NCI-H2171 treated with DMSO at 0.1 percent for 48 hours (cell line): ENCODE data around the gene C15orf61.

Source experiments
- DNase-seq: peaks from one replicate; lab custom pipeline; 2025; lab: John Stamatoyannopoulos, UW

C15orf61 gene

DNA sequence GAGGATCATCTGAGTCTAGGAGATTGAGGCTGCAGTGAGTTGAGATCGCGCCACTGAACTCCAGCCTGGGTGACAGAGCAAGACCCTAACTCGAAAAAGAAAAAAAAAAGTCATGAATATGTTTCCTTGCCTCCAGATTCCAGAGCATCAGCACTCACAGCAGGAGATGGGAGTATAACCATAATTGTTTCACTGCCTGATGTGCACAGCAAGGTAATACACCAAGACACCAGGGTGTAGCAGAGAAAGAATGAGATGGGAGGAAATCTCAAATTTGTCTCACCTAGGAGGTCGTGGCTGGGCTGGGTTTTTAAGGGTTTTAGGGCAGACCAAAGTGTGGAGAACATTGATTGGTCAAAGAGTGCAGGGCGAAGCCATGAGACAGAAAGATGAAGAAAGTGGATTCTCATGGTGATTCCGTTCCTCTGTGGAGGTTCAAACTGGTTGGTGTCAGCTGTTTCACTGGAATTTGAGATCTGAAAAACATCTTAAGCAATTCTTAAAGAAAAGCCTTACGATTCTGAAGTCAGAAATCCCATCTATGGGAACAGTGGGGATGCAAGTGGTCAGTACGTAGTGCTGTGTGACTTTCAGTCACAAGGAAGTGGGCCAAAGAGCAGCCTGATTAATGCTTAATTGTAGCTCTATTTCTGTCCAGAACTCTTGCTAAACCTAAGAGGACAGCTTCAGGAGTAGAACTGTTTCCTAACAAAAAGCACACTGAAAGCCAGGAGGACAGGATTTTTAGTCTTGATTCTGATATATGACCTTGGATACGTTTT, 7.8 kb upstream of the C15orf61 start:
- DNase-seq: no peak

GRCh38 chr15:67515090-67515489, 5.8 kb upstream of the C15orf61 start:
- DNase-seq: no peak

DNA sequence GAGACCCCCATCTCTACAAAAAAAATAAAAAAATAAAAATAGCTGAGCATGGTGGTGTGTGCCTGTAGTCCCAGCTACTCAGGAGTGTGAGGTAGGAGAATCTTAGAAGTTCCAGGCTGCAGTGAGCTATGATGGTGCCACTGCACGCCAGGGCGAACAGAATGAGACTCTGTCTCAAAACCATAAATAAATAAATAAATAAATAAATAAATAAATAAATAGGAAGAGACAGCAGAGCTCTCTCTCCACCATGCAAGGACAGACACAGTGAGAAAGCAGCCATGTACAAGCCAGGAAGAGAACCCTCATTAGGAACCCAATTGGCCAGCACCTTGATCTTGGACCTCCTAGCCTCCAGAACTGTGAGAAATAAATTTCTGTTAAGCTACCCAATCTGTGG, 5.4 kb upstream of the C15orf61 start:
- no peak for DNase-seq

DNA sequence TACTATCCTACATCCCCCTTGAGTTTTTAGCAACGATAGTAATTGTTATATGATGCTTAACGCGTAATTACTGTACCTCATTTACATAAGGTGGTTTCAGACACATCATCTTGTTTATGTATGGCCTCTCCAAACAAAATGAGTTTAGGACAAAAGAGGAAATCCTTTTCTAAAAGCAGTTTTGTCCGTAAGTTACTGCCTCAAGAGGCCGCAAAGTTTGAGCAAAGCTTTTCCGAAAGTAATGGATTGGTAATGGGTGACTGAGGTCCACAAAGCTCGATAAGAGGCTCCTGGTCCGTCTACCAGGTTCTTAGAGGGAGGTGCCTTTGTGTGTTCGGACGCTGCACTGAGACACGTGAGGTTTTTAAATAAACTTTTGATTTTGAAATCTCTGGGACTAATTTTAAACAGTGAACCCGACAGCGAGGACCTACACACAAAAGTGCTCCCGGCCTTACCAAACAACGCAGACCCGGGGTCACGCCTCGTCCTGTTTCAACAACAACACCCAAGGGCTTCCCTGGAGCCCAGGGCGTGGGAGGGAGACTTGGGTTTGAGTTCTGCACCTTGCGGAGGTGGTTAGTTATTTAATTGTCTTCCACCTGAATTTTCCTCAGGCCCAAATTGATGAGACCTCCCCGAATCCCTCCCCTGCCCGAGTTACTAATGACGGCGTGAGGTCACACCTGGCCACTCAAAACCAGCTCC, 456 bp upstream of the C15orf61 start:
- no peak for DNase-seq

DNA sequence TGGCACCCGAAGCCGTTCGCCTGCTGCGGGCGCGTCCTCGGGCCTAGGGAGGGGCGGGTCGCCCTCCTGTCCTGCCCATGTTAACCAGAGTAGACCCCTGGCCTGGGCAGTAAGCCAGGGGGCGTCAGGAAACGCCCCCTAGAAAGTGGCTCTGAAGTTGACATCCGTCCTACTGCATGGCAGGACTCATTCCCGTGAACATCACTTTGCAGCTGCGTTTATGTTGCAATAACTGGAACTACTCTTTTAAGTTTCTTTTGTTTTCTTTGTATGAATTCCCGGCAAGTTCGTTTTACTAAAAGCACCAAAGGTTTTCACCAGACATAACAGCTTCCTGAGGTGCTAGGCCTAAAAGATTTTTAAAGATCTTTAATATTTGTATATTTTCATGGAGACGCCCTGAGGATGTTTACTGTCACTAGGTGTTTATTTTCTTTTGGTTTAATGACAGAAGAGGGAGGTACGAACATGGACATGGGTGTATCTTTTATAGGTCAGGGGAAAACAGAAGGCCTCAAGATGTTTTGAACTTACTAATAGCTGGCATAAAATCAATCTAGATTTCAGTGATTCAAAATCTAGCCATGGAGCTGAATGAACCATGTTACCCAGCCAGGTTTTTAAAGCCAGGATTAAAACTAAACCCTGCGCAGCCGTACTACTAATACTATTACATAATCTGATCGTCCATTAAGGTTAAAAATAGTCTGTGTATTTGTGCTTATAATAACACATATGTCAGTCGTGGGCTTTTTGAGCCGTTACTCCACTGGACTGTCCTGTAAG, 1.0 kb downstream of the C15orf61 start:
- peak; percentile 64 for DNase-seq

DNA sequence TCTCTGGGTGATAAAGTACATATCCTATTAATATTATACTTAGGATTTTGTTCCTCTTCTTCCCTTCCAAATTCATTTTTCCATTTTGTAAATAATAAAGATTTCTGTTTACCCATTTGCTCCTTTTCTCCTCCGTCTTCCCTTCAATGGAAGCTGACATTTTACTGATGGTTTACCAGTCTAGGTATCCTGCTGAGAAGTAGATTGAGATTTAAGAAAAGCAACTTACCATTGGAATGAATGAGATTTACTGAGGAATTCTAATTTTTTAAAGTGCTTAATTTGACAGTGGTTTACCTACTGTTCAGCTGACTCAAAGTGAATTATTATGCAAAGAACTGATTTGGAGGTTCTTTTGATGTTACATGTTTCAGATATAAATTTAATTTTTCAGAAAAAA, 2.4 kb downstream of the C15orf61 start:
- DNase-seq: no peak

- DNase-seq: no peak
These were observed 3.3 kb downstream of the C15orf61 start for GRCh38 chr15:67524235-67524634.

DNA sequence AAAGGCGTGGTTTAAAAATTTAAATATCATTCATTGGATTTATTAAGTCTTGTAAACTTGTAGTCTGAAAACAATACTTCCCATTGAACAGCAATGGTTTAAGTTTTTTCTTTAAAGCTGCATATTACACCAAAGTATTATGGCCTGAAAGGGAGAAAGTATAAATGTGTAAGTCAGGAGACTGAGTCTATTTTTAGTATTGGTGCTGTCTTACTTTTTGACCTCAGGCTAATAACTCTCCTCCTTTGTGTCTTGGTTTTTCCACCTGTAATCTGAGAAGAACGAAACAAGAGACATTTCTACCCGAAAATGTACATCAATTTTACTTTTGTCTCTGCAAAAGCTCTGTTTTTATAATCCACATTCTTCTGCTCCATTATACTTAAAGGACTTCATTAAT, 7.6 kb downstream of the C15orf61 start:
- DNase-seq: no peak

GRCh38 chr15:67531379-67531914, 10.5 kb downstream of the C15orf61 start:
- DNase-seq: peak; percentile 59

GRCh38 chr15:67533873-67534272, 12.9 kb downstream of the C15orf61 start:
- DNase-seq: no peak

DNA sequence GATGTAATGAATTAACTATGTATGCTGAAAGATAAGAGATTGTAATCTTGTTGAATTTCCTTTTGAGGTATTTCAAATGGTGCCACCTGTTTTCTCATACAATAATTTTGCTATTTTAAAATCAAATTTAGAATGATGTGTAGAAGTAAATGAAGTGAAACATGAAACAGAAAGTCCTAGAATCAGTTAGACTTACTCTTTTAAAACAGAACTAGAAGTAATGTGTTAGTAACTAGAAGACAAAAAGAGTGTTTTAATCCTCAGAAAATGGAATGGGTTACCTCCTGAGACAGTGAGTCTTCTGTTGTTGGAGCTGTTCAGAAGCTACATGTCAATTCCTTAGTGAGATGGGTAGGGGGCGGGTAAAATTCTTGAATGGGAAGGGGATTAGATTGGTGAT, 13.4 kb downstream of the C15orf61 start:
- DNase-seq: no peak

- DNase-seq: no peak
These were observed 16.8 kb downstream of the C15orf61 start for GRCh38 chr15:67537771-67538170.

DNA sequence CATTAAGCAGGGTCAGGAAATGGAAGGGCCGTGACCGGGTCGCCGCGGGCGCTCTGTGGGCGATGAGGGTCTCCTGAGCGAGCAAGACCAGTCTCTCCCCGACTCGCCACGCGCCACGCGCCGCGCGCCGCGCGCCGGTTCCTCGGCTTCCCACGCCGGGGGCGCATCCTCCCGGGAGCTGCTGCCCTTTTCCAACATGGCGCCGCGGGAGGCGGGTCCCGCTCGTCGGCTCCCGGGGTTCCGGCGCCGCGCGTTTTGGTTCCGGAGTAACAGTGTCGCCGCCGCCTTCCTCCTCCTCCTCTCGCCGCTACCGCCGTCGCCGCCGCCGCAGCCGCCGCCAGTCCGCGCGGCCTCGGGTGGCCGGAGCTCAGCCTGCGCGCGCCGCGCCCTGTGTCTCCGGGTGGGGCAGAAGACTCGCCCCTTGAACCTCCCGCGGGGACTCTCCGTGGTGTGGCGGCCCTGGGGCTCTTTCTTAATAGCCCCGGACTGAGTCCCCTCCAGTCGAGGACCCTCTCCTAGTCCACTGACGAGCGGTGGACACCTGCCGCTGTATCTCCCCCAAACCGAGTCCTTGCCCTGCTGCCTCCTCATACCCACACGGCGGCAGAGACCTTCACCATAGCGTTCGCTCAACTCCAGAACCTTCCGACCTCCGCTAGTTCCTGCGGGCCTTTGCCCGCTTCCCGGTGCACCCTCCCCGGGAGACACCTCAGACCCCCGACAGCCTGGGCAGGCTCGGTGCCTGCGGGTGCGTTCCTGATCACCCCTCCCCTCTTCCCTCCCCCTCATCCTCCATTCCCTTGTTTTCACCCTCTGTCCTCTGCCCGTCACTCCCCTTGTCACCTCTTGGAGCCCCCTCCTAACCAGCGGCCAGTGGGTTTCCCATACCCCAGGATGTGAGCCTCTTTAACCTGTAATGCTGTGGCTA, 21.8 kb downstream of the C15orf61 start, which contains the start of gene MAP2K5:
Gene MAP2K5 (plus strand): TSS at position 284 of the 928 bp plus-strand sequence. CDS start 633 bp downstream, at position 917.
- DNase-seq: peak; percentile 74

- DNase-seq: no peak
These were observed 22.4 kb downstream of the C15orf61 start for GRCh38 chr15:67543348-67543718.

GRCh38 chr15:67544475-67544874, 23.5 kb downstream of the C15orf61 start:
- no peak for DNase-seq

GRCh38 chr15:67545864-67546263, 24.9 kb downstream of the C15orf61 start:
- DNase-seq: no peak

DNA sequence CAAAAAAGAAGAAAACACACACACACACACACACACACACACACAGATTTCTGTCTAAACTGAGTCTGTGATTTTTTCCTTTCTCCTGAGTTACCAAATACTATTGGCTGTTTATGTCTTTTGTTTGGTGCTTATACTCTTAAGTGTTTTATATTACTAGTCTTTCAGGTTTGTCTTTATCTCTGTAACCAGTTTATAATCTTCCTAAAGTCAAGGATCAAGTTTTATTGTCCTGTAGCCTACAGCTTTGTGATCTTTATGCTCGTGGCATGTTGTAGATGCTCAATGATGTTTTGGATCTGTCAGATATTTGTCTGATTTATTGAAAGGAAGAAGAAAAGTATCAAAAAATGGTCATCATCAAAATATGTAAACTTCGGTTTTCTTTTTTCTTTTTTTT, 26.1 kb downstream of the C15orf61 start:
- no peak for DNase-seq

GRCh38 chr15:67547836-67548235, 26.9 kb downstream of the C15orf61 start:
- no peak for DNase-seq

- no peak for DNase-seq
These were observed 27.4 kb downstream of the C15orf61 start for GRCh38 chr15:67548236-67548852.

- peak; percentile 56 for DNase-seq
These were observed 28.1 kb downstream of the C15orf61 start for GRCh38 chr15:67548862-67549651.
